ENCODE measurements around the gene VPS51. TPM values are rescaled to one million over a fixed set of nuclear protein-coding genes. Genes with fewer than 3 reads are reported as not detected.

The VPS51 gene
- total and polyA plus RNA-seq, 9 of the 15 experiments (the other 6 are each of a cell fraction or from before 2014, with no cell fraction given) = 1.8 to 143 (median 46.8) TPM

DNA sequence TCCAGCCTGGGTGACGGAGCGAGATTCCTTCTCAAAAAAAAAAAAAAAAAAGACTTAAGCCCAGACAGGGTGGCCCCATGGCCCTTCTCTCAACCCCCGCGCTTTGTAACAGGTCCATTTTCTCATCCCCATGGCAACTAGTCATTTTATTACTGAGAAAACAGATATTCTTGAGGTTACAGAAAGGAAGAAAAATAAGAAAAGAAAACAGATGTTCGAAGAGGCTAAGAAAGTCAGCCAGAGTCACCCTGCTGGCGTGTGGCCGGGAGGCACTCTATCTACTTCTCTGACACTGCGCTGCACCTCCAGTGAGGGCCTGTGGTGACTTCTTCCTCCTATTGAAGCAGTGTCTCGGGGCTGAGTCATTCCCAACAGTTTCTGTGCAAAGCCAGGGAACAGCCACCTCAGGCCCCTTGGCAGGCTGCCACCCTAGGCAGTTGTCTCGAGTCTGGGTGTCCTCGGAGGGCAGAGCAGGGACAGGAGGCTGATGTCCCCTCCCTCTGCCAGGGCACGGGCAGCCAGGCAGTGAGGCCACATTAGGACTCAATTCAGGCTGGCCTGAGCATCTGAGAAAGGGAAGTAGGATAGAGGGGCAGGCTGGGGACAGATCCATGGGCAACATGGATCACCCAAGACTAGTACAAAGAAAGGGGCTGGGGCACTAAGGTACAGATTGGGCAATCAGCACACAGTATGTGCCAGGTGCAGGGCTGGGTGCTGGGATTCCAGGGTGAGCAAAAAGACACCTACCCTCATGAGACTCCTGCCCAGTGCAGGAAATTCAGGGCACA, 54.7 kb downstream of the VPS51 start (continued):
- TF ChIP-seq, protein P1, sequence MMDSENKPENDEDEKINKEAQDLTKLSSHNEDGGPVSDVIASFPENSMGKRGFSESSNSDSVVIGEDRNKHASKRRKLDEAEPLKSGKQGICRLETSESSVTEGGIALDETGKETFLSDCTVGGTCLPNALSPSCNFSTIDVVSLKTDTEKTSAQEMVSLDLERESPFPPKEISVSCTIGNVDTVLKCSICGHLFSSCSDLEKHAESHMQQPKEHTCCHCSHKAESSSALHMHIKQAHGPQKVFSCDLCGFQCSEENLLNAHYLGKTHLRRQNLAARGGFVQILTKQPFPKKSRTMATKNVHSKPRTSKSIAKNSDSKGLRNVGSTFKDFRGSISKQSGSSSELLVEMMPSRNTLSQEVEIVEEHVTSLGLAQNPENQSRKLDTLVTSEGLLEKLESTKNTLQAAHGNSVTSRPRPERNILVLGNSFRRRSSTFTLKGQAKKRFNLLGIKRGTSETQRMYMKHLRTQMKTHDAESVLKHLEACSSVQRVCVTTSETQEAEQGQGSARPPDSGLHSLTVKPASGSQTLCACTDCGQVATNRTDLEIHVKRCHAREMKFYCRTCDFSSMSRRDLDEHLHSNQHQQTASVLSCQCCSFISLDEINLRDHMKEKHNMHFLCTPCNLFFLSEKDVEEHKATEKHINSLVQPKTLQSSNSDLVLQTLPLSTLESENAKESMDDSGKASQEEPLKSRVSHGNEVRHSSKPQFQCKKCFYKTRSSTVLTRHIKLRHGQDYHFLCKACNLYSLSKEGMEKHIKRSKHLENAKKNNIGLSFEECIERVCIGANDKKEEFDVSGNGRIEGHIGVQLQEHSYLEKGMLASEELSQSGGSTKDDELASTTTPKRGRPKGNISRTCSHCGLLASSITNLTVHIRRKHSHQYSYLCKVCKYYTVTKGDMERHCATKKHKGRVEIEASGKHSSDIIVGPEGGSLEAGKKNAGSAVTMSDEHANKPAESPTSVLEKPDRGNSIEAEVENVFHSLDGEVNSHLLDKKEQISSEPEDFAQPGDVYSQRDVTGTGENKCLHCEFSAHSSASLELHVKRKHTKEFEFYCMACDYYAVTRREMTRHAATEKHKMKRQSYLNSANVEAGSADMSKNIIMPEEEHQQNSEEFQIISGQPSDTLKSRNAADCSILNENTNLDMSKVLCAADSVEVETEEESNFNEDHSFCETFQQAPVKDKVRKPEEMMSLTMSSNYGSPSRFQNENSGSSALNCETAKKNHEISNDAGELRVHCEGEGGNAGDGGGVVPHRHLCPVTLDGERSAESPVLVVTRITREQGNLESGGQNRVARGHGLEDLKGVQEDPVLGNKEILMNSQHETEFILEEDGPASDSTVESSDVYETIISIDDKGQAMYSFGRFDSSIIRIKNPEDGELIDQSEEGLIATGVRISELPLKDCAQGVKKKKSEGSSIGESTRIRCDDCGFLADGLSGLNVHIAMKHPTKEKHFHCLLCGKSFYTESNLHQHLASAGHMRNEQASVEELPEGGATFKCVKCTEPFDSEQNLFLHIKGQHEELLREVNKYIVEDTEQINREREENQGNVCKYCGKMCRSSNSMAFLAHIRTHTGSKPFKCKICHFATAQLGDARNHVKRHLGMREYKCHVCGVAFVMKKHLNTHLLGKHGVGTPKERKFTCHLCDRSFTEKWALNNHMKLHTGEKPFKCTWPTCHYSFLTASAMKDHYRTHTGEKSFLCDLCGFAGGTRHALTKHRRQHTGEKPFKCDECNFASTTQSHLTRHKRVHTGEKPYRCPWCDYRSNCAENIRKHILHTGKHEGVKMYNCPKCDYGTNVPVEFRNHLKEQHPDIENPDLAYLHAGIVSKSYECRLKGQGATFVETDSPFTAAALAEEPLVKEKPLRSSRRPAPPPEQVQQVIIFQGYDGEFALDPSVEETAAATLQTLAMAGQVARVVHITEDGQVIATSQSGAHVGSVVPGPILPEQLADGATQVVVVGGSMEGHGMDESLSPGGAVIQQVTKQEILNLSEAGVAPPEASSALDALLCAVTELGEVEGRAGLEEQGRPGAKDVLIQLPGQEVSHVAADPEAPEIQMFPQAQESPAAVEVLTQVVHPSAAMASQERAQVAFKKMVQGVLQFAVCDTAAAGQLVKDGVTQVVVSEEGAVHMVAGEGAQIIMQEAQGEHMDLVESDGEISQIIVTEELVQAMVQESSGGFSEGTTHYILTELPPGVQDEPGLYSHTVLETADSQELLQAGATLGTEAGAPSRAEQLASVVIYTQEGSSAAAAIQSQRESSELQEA (IDR thresholded peaks at IDR 0.05; ENCODE audit: low read depth) = no peak
- TF ChIP-seq ARHGAP35 (IDR thresholded peaks at IDR 0.05; ENCODE audit: partially characterized antibody) = no peak
- TF ChIP-seq ZKSCAN3 (CRISPR knock-in tag; IDR thresholded peaks at IDR 0.05) = no peak
- TF ChIP-seq, protein P2, sequence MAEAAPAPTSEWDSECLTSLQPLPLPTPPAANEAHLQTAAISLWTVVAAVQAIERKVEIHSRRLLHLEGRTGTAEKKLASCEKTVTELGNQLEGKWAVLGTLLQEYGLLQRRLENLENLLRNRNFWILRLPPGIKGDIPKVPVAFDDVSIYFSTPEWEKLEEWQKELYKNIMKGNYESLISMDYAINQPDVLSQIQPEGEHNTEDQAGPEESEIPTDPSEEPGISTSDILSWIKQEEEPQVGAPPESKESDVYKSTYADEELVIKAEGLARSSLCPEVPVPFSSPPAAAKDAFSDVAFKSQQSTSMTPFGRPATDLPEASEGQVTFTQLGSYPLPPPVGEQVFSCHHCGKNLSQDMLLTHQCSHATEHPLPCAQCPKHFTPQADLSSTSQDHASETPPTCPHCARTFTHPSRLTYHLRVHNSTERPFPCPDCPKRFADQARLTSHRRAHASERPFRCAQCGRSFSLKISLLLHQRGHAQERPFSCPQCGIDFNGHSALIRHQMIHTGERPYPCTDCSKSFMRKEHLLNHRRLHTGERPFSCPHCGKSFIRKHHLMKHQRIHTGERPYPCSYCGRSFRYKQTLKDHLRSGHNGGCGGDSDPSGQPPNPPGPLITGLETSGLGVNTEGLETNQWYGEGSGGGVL (CRISPR knock-in tag; IDR thresholded peaks at IDR 0.05) = no peak
- no peak for TF ChIP-seq NCOA4 (IDR thresholded peaks at IDR 0.05; ENCODE audit: partially characterized antibody)
- TF ChIP-seq SAFB (IDR thresholded peaks at IDR 0.05; ENCODE audit: borderline replicate concordance, low read depth, low read length) = no peak
- no peak for TF ChIP-seq SMAD2 (IDR thresholded peaks at IDR 0.05; ENCODE audit: low read depth, low read length)
- TF ChIP-seq YY1 (IDR thresholded peaks at IDR 0.05; ENCODE audit: borderline replicate concordance in 1 of 3, control insufficient read depth in 1 of 3, extremely low read depth in 1 of 3, insufficient read depth in 3 of 3, insufficient read length in 1 of 3, insufficient replicate concordance in 2 of 3, low read depth in 1 of 3, low read length in 2 of 3) = no peak
- TF ChIP-seq BRD9 (IDR thresholded peaks at IDR 0.05; ENCODE audit: low read depth, partially characterized antibody) = no peak
- no peak for TF ChIP-seq ZSCAN29 (IDR thresholded peaks at IDR 0.05)
- no peak for TF ChIP-seq ZNF282 (CRISPR knock-in tag; IDR thresholded peaks at IDR 0.05)
- no peak for TF ChIP-seq ZNF436 (CRISPR knock-in tag; IDR thresholded peaks at IDR 0.05)
- no peak for TF ChIP-seq ZNF76 (CRISPR knock-in tag; IDR thresholded peaks at IDR 0.05; ENCODE audit: borderline replicate concordance)
- TF ChIP-seq SMARCB1 (IDR thresholded peaks at IDR 0.05; ENCODE audit: insufficient read length, low read depth) = no peak
- TF ChIP-seq ZNF551 (CRISPR knock-in tag; IDR thresholded peaks at IDR 0.05) = no peak
- TF ChIP-seq ZNF41 (CRISPR knock-in tag; conservative IDR thresholded peaks at IDR 0.05) = no peak
- TF ChIP-seq ZNF134 (CRISPR knock-in tag; conservative IDR thresholded peaks at IDR 0.05) = no peak
- no peak for TF ChIP-seq ZNF143 (CRISPR knock-in tag; IDR thresholded peaks at IDR 0.05)

Measured in K562 (cell line).